OCI-LY7 (cell line): ENCODE measurements around the gene HCN3. TPM values are rescaled to one million over a fixed set of nuclear protein-coding genes. Genes with fewer than 3 reads are reported as not detected.

Experiments used
- BruUV-seq: library from RNA; stranded (reverse); fragments of 400-500 nt; replicated peaks from 2 replicates; lab custom pipeline; 2021; lab: Mats Ljungman, UMichigan
- CTCF ChIA-PET: fragments of 300-600 bp; sonication (Branson Sonifier 250); formaldehyde crosslinking; loops from one replicate; lab custom pipeline; 2022; ENCODE audit warnings: antibody characterized with exemption; ENCODE audit not compliant: unreplicated experiment; lab: Charles Lee
- POLR2A ChIA-PET: fragments of 300-600 bp; sonication (Branson Sonifier 250); formaldehyde crosslinking; loops from one replicate; lab custom pipeline; 2022; ENCODE audit warnings: antibody characterized with exemption; lab: Charles Lee
- DNase-seq: peaks from one replicate; pipeline ENCODE4 v3.0.0-alpha.2; 2015; ENCODE audit warnings: low spot score
- H2AFZ ChIP-seq: fragments of 200-600 bp; sonication (generic), shearing (Covaris generic); 2 replicates; pipeline ENCODE4 v1.6.1; 2014; ENCODE audit warnings: mild to moderate bottlenecking, antibody characterized with exemption, low read length, moderate library complexity
- H3K27ac ChIP-seq: fragments of 200-600 bp; sonication (generic); 2 replicates; pipeline ENCODE4 v1.5.1; 2014; ENCODE audit warnings: mixed run types, low read depth, mild to moderate bottlenecking, moderate library complexity, low read length, inconsistent platforms; ENCODE audit not compliant: poor library complexity, severe bottlenecking
- H3K36me3 ChIP-seq: fragments of 200-600 bp; sonication (generic); 2 replicates; pipeline ENCODE4 v1.6.1; 2014; ENCODE audit warnings: mild to moderate bottlenecking, antibody characterized with exemption, low read length, moderate library complexity, mixed read lengths; ENCODE audit not compliant: insufficient read depth
- H3K4me1 ChIP-seq: fragments of 200-600 bp; sonication (generic); 2 replicates; pipeline ENCODE4 v1.5.1; 2014; ENCODE audit warnings: mild to moderate bottlenecking, low read length; ENCODE audit not compliant: insufficient read depth, poor library complexity, severe bottlenecking
- H3K4me2 ChIP-seq: fragments of 200-600 bp; sonication (generic); 2 replicates; pipeline ENCODE4 v1.6.1; 2014; ENCODE audit warnings: mild to moderate bottlenecking, low read length
- H3K4me3 ChIP-seq: fragments of 200-600 bp; sonication (generic); 2 replicates; pipeline ENCODE4 v1.5.1; 2014; ENCODE audit warnings: mild to moderate bottlenecking, low read depth, low read length; ENCODE audit not compliant: poor library complexity, severe bottlenecking
- H3K79me2 ChIP-seq: fragments of 200-600 bp; sonication (generic); 2 replicates; pipeline ENCODE4 v1.6.1; 2016; ENCODE audit warnings: low read depth, mild to moderate bottlenecking, low read length, moderate library complexity, mixed read lengths; ENCODE audit not compliant: insufficient read depth
- H3K9me2 ChIP-seq: fragments of 200-600 bp; sonication (generic); 2 replicates; pipeline ENCODE4 v1.6.1; 2016; ENCODE audit warnings: mild to moderate bottlenecking, low read length, mixed read lengths; ENCODE audit not compliant: insufficient read depth
- H3K9me3 ChIP-seq: fragments of 200-600 bp; sonication (generic); 2 replicates; pipeline ENCODE4 v1.6.1; 2014; ENCODE audit warnings: mild to moderate bottlenecking, mixed run types, low read length, mixed read lengths
- H4K20me1 ChIP-seq: fragments of 200-600 bp; sonication (generic); 2 replicates; pipeline ENCODE4 v1.6.1; 2014; ENCODE audit warnings: mild to moderate bottlenecking, antibody characterized with exemption, low read length, moderate library complexity, mixed read lengths; ENCODE audit not compliant: insufficient read depth
- EZH2phosphoT487 ChIP-seq: fragments of 200-600 bp; sonication (generic); IDR thresholded peaks from 2 replicates; pipeline ENCODE4 v1.6.1; 2018; ENCODE audit warnings: low read depth, borderline replicate concordance, mild to moderate bottlenecking, mixed run types, antibody characterized with exemption, low read length, moderate library complexity, mixed read lengths
- intact Hi-C: fragments of 100-400 bp; cut with micrococcal nuclease; formaldehyde crosslinking; loops from one replicate; pipeline ENCODE4 v1.10.0; 2022; ENCODE audit not compliant: unreplicated experiment
- total RNA-seq, 2 experiments: library from RNA; depleted of rRNA in 1 of 2; stranded (reverse); fragments of >200 nt in 1 of 2; shearing (Covaris generic) in 1 of 2; gene quantifications; 2 replicates each; pipeline ENCODE4 v1.2.3, GENCODE V29; 2014 to 2022
- TF ChIP-seq, protein P1 (sequence below): fragments of 200-600 bp; sonication (generic); conservative IDR thresholded peaks from 2 replicates; pipeline ENCODE4 v1.5.1; 2014; ENCODE audit warnings: mild to moderate bottlenecking, antibody characterized with exemption, low read length, moderate library complexity, mixed read lengths

Gene HCN3
- total RNA-seq, 2 experiments from 2014 or later, result 6.7 to 19.2 TPM

DNA sequence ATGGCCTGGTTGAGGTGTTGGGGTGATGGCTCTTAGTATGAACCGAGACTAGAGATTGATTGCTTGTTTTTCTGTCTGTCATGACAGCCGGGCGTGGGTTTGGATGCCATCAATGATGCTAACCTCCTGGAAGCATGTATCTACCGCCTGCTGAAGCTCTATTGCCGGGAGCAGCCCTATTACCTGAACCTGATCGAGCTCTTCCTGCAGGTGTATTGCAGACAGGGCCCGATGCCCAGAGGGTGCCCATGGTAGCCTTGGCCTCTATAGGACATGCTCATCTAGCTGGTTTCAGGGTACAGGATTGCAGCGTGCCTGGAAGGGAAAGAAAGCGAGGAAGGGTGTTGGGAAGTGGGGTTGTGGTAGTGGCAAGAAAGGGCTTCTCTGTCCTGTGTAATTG, 40.8 kb downstream of the HCN3 start:
- TF ChIP-seq, protein P1, sequence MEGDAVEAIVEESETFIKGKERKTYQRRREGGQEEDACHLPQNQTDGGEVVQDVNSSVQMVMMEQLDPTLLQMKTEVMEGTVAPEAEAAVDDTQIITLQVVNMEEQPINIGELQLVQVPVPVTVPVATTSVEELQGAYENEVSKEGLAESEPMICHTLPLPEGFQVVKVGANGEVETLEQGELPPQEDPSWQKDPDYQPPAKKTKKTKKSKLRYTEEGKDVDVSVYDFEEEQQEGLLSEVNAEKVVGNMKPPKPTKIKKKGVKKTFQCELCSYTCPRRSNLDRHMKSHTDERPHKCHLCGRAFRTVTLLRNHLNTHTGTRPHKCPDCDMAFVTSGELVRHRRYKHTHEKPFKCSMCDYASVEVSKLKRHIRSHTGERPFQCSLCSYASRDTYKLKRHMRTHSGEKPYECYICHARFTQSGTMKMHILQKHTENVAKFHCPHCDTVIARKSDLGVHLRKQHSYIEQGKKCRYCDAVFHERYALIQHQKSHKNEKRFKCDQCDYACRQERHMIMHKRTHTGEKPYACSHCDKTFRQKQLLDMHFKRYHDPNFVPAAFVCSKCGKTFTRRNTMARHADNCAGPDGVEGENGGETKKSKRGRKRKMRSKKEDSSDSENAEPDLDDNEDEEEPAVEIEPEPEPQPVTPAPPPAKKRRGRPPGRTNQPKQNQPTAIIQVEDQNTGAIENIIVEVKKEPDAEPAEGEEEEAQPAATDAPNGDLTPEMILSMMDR, result no peak
- TF ChIP-seq EZH2phosphoT487, result no peak
- Histone ChIP-seq H3K4me3 (no peak overlapping the region), H3K9me2 (no peaks in the 10 kb centered on the region), H4K20me1 (no peaks in the 10 kb centered on the region; the same call in 1 of the 2 replicates), H3K9me3 (no peaks in the 10 kb centered on the region), H3K36me3 (peaks cover 75% of the 10 kb centered on the region), H3K4me2 (no peak overlapping the region), H3K27ac (no peak overlapping the region), H3K79me2 (no peaks in the 10 kb centered on the region), H3K4me1 (peaks cover 23% of the 10 kb centered on the region), H2AFZ (no peak overlapping the region)
- POLR2A ChIA-PET, result no interaction called here
- CTCF ChIA-PET, result no interaction called here
- intact Hi-C loops, result no loop called here
- BruUV-seq, result no TSS peak
- no peak for DNase-seq

DNA sequence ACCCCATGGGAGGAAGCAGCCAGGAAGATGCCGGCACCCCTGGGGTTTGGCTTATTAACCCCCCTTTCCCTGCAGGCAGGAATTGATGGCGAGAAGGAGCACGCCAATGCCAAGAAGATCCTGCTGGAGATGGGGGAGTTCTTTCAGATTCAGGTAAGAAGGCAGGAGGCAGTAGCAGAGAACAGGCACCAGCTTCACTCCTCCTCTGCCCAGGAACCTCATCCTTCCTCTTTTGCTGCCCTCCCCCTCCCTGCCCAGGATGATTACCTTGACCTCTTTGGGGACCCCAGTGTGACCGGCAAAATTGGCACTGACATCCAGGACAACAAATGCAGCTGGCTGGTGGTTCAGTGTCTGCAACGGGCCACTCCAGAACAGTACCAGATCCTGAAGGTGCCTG, 42.3 kb downstream of the HCN3 start:
- peaks cover 61% of the 10 kb centered on the region for H3K36me3 ChIP-seq
- no peaks in the 10 kb centered on the region for H3K9me2 ChIP-seq
- no peaks in the 10 kb centered on the region for H3K79me2 ChIP-seq
- DNase-seq, result no peak
- TF ChIP-seq, protein P1, result no peak
- no peak for TF ChIP-seq EZH2phosphoT487
- no peak overlapping the region for H2AFZ ChIP-seq
- no peaks in the 10 kb centered on the region for H3K9me3 ChIP-seq
- ChIA-PET POLR2A (no interaction called here), CTCF (no interaction called here)
- no peaks in the 10 kb centered on the region; the same call in 1 of the 2 replicates for H4K20me1 ChIP-seq
- H3K4me2 ChIP-seq, result no peak overlapping the region
- BruUV-seq, result no TSS peak
- H3K27ac ChIP-seq, result no peak overlapping the region
- H3K4me3 ChIP-seq, result no peak overlapping the region
- intact Hi-C loops, result no loop called here
- H3K4me1 ChIP-seq, result peaks cover 25% of the 10 kb centered on the region

DNA sequence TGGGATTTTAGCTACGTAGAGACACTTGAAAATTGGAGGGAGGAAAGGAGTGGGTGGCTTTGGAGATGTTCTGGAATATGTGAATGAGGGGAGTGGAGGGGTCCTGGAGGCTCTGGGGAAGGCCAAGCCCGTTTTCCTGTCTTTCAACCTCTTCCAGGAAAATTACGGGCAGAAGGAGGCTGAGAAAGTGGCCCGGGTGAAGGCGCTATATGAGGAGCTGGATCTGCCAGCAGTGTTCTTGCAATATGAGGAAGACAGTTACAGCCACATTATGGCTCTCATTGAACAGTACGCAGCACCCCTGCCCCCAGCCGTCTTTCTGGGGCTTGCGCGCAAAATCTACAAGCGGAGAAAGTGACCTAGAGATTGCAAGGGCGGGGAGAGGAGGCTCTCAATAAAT, 43.0 kb downstream of the HCN3 start:
- Histone ChIP-seq H3K9me2 (no peaks in the 10 kb centered on the region), H3K4me3 (no peak overlapping the region), H3K79me2 (no peaks in the 10 kb centered on the region), H3K4me2 (no peak overlapping the region; the same call in 1 of the 2 replicates), H3K4me1 (peaks cover 27% of the 10 kb centered on the region), H3K9me3 (no peaks in the 10 kb centered on the region), H3K36me3 (peaks cover 54% of the 10 kb centered on the region), H3K27ac (no peak overlapping the region), H2AFZ (no peak overlapping the region), H4K20me1 (no peaks in the 10 kb centered on the region; the same call in 1 of the 2 replicates)
- POLR2A ChIA-PET, result no interaction called here
- intact Hi-C loops, result loop anchor here (5.0 kb wide), 1 partner anchor 143 kb away; no protein-coding TSS in a partner anchor
- no peak for TF ChIP-seq EZH2phosphoT487
- TF ChIP-seq, protein P1, result no peak
- no peak for DNase-seq
- no TSS peak for BruUV-seq
- CTCF ChIA-PET, result no interaction called here
